ENCODE results near the gene RNF214.
"Not testable (repeated sequence)": the region's sequence is repeated elsewhere in the genome, so short reads cannot be mapped to it uniquely, and the experiment has no call there.

The RNF214 gene

DNA sequence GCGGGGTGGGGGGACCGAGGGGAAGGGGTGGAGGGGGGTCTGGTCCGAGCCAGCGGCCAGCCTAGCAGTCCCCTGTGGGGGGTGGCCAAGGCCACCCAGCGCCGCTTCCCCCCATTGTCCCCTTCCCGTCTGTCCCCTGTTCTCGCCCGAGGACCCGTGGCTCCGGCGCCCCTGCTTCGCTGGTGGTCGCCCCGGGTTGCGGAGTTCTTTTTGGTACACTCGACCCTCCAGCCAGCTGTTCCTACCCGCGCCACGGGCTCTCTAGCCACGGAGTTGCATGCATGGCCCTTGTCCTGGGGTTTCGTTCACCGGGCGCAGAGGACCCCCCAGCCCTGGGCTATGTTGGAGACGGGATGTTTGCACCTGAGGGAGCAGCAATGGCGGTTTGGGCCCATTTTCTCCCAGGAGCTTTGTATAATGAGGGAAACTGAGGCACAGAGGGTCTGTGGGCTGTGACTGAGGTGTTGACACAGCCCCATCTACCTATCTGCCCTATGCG, 489 bp downstream of the RNF214 start:
- no peak for FAIRE-seq

- FAIRE-seq = no peak
Measured at GRCh38 chr11:117238221-117238620, 5.8 kb downstream of the RNF214 start.

DNA sequence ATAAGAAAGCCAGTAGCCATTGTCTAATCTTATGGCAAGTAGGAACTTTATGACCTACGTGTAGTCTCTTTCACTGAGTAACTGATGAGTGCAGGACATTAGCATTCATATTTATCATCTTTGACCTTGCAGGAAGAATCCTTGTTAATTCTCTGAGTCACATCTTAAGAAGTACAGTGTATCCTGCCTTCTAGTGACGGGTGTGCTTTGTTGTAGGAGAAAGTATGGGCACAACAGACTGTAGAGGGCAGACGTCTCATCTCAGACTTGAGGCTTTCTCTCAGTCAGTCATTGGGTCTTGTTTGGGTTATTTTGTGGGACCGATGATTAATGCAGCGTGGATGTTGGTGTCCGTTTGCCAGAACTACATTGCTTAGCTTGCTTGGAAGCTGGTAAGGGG, 6.8 kb downstream of the RNF214 start:
- no peak for FAIRE-seq

GRCh38 chr11:117248341-117248740, 15.9 kb downstream of the RNF214 start:
- FAIRE-seq = no peak

DNA sequence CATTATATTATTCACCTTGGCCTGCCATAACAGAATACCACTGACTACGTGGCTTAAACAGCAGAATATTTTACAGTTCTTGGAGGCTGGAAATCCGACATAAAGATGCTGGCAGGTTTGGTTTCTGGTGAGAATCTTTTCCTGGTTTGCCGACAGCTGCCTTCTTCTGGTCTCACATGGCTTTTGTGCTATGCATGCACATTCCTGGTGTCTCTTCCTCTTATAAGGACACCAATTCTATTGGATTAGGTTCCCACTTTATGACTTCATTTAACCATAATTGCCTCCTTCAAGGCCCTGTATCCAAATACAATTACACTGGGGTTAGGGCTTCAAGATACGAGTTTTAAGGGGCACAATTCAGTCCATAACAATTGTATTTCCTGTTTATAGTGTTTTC, 17.1 kb downstream of the RNF214 start:
- FAIRE-seq = no peak

DNA sequence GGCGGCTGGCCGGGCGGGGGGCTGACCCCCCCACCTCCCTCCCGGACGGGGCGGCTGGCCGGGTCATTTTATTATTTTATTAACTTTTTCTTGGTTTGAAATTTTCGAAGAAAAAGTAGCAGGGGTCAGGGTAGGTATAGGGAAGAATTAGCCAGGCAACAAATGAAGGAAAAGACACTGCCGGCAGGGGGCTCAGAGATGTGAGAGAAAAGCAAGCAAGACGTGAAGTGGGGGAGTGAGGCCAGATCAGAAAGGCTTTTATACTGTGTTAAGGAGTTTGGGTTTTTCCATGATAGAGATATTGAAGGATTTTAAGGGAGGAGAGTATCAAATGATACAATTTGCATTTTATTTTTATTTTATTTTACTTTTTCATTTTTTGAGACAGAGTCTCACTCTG, 19.0 kb downstream of the RNF214 start:
- no peak for FAIRE-seq

- FAIRE-seq = no peak
Measured at GRCh38 chr11:117255966-117256365, 23.5 kb downstream of the RNF214 start.

- FAIRE-seq = no peak
Measured at GRCh38 chr11:117256573-117256972, 24.1 kb downstream of the RNF214 start.

DNA sequence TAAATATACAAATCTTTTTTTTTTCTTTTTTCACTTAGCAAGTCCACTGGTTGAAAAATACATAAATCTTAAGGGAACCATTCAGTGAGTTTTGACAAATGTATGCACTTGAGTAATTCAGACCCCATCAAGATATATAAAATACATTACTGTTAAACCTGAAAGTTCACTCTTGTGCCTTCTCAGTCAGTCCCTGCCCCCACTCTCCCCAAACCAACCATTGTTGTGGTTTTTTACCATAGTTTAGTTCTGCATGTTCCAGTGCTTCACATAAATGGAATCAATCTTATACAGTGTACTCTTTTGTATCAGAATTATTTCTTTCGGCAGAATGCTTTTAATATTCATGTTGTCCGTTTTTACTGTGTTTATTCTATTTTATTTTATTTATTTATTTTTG, 26.1 kb downstream of the RNF214 start:
- FAIRE-seq = no peak

GRCh38 chr11:117259417-117259816, 26.9 kb downstream of the RNF214 start:
- no peak for FAIRE-seq

- not testable (repeated sequence) for FAIRE-seq
Measured at GRCh38 chr11:117264624-117265323, 32.3 kb downstream of the RNF214 start.

GRCh38 chr11:117265745-117266144, 33.3 kb downstream of the RNF214 start:
- no peak for FAIRE-seq

- FAIRE-seq = no peak
Measured at GRCh38 chr11:117269856-117270255, 37.4 kb downstream of the RNF214 start.

GRCh38 chr11:117271208-117271607, 38.7 kb downstream of the RNF214 start:
- no peak for FAIRE-seq

DNA sequence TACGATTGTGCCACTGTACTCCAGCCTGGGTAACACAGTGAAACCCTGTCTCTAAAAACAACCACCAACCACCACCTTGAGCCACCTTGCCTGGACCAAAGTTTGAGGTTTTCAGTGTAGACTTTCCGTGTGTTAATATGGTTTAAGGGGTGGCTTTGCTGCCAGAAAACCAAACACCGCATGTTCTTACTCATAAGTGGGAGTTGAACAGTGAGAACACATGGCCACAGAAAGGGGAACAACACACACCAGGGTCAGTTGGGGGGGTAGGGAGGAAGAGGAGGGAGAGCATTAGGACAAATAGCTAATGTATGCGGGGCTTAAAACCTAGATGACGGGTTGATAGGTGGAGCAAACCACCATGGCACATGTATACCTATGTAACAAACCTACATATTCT, 39.7 kb downstream of the RNF214 start:
- FAIRE-seq = not testable (repeated sequence)

DNA sequence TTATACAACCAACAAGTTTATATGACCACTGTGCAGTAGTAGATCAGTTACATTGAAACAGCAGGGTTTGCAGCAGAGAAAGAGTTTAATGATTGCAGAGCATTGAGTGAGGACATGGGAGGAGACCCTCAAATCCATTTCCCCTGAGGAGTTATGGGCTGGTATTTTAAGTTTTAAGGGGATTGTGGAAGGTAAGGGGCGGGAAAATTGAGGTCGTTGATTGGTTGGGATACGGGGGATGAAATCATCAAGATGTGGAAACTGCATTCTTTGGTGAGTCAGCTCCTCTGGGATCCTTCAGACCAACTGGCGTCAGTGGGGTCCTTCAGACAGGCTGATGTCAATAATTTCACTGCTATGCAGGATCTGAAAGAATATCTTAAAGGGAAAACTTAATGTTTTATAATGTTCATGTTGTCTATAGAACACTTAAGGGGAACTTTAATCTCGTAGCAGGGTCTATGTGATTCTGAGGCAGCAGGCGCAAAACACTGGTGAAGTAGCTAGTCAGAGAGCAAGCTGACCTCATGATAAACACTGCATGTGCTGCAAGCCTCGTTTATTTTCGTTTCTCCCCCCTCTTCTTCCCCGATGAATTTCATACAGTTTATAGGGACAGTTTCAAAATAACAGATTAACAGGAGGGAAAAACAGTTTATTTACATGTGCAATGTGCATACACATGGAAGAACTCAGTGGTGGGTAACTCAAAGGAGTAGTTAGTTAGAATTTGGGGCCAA, 41.2 kb downstream of the RNF214 start:
- FAIRE-seq = no peak

GRCh38 chr11:117278347-117278746, 45.9 kb downstream of the RNF214 start:
- no peak for FAIRE-seq

- FAIRE-seq = no peak
Measured at GRCh38 chr11:117279711-117280376, 47.4 kb downstream of the RNF214 start.

- FAIRE-seq = no peak
Measured at GRCh38 chr11:117281159-117281558, 48.7 kb downstream of the RNF214 start.

DNA sequence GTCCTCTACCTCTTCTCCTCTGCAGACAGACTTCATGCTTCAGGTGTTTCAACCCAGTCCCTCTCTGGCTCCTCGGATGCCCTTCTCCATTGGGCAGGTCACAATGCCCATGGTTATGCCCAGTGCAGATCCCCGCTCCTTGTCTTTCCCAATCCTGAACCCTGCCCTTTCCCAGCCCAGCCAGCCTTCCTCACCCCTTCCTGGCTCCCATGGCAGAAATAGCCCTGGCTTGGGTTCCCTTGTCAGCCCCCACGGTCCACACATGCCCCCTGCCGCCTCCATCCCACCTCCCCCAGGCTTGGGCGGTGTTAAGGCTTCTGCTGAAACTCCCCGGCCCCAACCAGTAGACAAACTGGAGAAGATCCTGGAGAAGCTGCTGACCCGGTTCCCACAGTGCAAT, 49.4 kb downstream of the RNF214 start:
- FAIRE-seq = no peak

DNA sequence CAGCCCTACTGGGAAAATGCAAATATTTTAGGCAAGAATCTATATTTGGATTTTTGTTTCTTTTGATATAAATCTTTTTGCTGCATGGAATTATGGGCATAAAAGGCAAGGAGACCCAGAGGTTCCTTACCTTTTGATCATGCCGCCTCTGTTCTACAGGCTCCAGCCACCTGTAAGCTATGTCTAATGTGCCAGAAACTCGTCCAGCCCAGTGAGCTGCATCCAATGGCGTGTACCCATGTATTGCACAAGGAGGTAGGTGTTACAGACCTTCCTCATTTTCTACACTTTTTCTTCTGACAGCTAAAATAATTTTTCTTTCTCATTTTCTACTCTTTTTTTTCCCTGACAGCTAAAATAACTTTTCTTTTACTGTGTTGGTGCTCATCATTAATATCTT, 50.5 kb downstream of the RNF214 start:
- FAIRE-seq = no peak

DNA sequence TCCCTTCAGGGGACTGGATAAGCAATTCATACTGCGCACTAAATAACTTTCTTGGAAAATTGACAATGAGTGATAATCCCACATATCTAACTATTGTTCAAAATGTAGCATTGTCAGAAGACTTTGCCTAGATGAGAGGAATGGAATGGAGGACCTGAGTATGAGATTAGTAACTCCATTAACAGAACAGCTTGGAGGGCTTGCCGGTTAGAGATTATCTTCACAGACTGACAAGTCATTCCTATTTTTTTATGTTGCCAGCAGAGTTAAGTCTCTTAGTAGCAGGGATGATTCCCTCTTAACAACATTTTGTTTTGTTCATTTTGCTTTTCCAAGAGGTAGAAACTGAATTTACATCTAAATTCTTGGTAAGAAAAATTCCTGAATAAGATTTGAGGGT, 51.6 kb downstream of the RNF214 start:
- no peak for FAIRE-seq

- FAIRE-seq = no peak
Measured at GRCh38 chr11:117286588-117286987, 54.1 kb downstream of the RNF214 start.

GRCh38 chr11:117287668-117288067, 55.2 kb downstream of the RNF214 start:
- FAIRE-seq = no peak
